Tibial nerve (tissue), 4 donors: ENCODE data around the gene HSPA13.

Experiments
- EP300 ChIP-seq, 2 donors: sonication (generic); formaldehyde crosslinking; IDR thresholded peaks; one replicate each; pipeline ENCODE4 v1.6.1; 2017; ENCODE audit warnings: antibody characterized with exemption in 2 of 2, mild to moderate bottlenecking in 1 of 2
- POLR2A ChIP-seq, 2 donors: fragments of 450-650 bp; IDR thresholded peaks; one replicate each; pipeline ENCODE4 v1.6.1; 2017; ENCODE audit warnings: antibody characterized with exemption in 2 of 2, mild to moderate bottlenecking in 2 of 2, moderate library complexity in 2 of 2
- TF ChIP-seq, protein P1 (sequence below), 5 experiments: fragments of 200-600 bp in 3 of 5; fragments of 450-650 bp in 2 of 5; sonication (generic) in 3 of 5; IDR thresholded peaks; one replicate each; pipeline ENCODE4 v1.5.1; 2016 to 2019; ENCODE audit warnings: antibody characterized with exemption in 5 of 5, mild to moderate bottlenecking in 3 of 5, moderate library complexity in 2 of 5

DNA sequence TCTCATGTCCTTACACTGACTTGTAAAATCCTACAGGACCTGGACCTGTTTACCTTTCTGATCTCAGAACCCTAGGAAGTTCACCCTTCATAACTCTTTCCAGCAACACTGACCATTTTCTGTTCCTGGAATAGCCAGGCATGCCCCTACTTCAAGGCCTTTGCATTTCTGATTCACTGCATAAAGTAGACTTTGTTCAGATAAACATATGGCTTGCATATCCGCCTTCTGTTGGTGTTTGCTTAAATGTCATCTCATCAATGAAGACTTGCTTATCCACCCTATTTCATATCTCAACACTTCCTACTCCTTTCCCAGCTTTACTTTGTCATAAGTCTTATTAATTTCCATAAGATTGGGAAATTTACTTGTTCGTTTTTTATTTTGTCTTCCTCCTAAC lies 57.4 kb downstream of the HSPA13 start:
- TF ChIP-seq, protein P1, sequence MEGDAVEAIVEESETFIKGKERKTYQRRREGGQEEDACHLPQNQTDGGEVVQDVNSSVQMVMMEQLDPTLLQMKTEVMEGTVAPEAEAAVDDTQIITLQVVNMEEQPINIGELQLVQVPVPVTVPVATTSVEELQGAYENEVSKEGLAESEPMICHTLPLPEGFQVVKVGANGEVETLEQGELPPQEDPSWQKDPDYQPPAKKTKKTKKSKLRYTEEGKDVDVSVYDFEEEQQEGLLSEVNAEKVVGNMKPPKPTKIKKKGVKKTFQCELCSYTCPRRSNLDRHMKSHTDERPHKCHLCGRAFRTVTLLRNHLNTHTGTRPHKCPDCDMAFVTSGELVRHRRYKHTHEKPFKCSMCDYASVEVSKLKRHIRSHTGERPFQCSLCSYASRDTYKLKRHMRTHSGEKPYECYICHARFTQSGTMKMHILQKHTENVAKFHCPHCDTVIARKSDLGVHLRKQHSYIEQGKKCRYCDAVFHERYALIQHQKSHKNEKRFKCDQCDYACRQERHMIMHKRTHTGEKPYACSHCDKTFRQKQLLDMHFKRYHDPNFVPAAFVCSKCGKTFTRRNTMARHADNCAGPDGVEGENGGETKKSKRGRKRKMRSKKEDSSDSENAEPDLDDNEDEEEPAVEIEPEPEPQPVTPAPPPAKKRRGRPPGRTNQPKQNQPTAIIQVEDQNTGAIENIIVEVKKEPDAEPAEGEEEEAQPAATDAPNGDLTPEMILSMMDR (IDR thresholded peaks at IDR 0.05), result no peak
- TF ChIP-seq POLR2A (IDR thresholded peaks at IDR 0.05) (no peak), EP300 (IDR thresholded peaks at IDR 0.05) (no peak)
